HG03469 (cell line): ENCODE data around the gene NRTN.
"Not testable (repeated sequence)": the region's sequence is repeated elsewhere in the genome, so short reads cannot be mapped to it uniquely, and the experiment has no call there.

Source experiments
- ATAC-seq: cut with Tn5 transposase; IDR thresholded peaks from one replicate; pipeline ENCODE4 v1.9.1; 2021; ENCODE audit warnings: mild to moderate bottlenecking, moderate library complexity, moderate number of reproducible peaks; ENCODE audit not compliant: unreplicated experiment

The NRTN gene

DNA sequence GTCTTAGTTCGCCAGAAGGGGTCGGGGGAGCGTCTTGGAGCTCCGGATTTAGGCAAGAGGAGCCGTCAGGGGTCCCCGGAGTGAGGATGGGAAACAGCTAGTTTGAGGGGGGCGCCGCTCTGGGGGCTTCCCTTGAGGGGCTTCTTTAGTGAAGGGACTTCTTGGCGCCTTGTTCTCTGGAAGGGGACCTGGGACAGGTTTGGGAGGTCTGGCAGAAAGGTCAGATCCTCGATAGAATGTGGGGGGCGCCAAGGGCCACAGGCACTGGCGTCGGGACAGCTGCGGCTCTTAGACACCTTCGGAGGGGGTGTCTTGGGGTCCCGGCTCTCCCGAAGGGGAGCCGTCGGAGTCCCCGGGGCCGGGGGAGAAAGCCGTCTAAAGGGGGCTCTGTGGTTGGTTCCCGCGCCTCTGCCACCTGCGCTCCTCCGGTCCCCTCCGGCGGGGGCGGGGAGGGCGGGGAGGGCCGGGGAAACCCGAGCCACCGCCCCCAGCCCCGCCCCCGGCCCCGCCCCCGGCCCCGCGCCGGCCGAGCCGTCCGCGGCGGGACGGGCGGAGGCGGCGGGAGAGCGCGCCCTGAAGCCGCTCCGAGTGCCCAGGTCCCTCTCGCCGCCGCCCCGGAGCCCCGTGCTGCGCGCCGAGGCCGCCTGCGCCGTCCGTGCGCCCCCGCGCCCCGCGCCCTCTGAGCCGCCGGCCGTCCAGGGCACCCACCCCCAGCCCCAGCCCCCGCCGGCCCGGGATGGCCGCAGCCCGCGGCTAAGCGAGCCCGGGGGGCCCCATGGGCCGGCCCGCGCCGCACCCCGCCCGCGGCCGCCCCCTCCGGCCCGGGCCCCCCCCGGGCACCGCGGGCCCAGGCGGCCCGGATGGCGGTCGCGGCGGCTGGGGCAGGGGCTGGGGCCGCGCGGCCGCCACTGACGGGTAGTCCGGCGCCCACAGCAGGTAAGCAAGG, at the start of gene NRTN:
Gene NRTN (plus strand): TSS at position 552 of the 946 bp plus-strand sequence. CDS start 19,099 bp downstream, outside the sequence.
- no peak for ATAC-seq

- no peak for ATAC-seq
These were observed 42.2 kb upstream of the NRTN start for GRCh38 chr19:5762608-5763217.

GRCh38 chr19:5765220-5765619, 39.6 kb upstream of the NRTN start:
- no peak for ATAC-seq

DNA sequence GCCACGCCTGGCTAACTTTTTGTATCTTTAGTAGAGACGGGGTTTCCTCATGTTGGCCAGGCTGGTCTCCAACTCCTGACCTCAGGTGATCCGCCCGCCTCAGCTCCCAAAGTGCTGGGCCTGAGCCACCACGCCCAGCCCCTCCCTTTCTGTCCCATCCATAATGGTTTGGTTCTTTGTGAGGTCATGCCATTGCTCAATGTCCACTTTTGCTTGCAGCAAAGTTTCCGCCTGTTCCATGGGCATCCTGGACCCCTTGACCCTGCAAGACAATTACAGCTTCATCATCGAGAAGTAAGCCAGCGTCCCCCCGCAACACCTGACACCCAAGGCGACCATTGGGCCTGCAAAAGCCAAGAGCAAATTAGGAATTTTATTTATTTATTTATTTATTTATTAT, 36.9 kb upstream of the NRTN start:
- ATAC-seq = no peak

- no peak for ATAC-seq
These were observed 32.5 kb upstream of the NRTN start for GRCh38 chr19:5772416-5772815.

DNA sequence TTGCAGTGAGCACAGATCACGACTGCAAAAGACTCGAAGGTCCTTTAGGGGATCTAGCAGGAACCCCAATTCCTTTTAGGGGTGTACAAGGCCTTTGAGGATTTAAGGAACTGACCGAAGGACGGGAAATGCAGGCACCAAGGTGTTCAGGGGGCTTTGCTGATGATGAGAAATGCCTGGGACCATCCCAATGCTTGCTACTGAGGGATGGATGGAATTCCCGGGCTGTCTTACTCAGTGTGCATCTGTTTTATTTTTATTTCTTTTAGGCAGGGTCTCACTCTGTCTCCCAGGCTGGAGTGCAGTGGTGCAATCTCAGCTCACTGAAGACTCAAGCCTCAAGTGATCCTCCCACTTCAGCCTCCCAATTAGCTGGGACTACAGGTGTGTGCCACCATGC, 31.6 kb upstream of the NRTN start:
- ATAC-seq = no peak

GRCh38 chr19:5774921-5775320, 29.9 kb upstream of the NRTN start:
- ATAC-seq = no peak

DNA sequence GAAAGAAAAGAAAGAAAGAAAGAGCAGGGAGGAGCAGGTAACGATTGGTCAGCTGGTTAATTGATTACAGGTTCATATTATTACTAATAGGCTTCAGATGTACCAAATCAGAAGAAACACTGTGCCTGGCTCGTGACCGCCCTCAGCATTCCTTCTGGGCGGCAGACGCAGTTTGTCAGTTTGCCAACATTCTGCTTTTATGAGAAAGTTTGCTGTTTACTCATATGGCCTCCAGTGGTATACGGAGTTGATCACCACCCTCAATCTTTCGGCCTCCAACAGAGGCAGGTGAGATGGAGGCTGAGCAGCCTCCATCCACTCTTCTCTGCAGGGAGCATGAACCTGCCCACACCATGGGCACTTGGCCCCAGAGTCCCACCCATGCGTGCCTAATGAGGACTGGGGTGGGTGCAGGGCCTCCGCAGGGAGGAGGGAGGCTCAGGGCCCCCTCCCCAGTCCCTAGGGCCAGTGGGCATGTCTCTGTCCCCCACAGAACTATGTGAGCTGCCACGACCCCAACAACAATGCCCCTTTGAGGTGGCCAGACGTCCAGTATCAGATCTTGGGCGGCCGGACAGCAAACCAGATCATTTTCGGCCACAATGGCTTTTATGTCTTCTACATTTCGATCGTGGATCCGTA, 29.1 kb upstream of the NRTN start:
- ATAC-seq = no peak

- no peak for ATAC-seq
These were observed 26.5 kb upstream of the NRTN start for GRCh38 chr19:5778402-5778801.

- ATAC-seq = not testable (repeated sequence)
These were observed 24.0 kb upstream of the NRTN start for GRCh38 chr19:5780916-5781315.

- no peak for ATAC-seq
These were observed 22.5 kb upstream of the NRTN start for GRCh38 chr19:5782322-5782721.

GRCh38 chr19:5782945-5783919, 21.6 kb upstream of the NRTN start:
- no peak for ATAC-seq

DNA sequence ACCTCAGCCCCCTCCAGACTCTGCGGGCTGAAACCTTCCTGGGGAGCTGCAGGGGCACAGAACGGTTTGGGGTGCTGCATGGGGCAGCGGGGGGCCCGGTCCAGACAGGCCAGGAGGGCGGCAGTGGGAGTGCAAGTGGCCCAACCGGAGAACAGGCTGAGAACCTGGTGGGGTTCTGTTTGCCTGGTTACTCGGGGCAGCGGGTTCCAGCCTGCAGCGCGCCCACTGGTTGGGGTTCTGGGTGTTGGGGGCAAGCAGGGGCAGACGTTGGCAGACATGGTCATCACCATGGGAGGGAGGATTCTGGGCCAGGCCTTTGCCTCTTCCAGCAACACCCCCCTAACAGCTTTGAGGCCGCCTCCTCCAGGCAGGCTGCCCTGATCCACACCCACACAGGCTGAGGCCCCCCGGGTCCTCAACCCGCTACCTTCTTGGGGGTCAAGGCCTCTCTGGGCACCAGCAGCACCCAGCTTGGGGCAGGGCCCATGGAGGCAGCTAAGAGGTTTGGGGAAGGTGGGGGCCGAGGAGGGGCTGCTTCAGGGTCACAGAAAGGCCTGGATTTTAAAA, 20.2 kb upstream of the NRTN start, which contains the start of gene PRR22:
Gene PRR22 (minus strand): TSS at position 166 of the 567 bp plus-strand sequence. CDS start 86 bp downstream, at position 80.
- ATAC-seq = no peak

GRCh38 chr19:5785423-5785822, 19.4 kb upstream of the NRTN start:
- ATAC-seq = no peak

- ATAC-seq = no peak
These were observed 18.1 kb upstream of the NRTN start for GRCh38 chr19:5786593-5787408.

DNA sequence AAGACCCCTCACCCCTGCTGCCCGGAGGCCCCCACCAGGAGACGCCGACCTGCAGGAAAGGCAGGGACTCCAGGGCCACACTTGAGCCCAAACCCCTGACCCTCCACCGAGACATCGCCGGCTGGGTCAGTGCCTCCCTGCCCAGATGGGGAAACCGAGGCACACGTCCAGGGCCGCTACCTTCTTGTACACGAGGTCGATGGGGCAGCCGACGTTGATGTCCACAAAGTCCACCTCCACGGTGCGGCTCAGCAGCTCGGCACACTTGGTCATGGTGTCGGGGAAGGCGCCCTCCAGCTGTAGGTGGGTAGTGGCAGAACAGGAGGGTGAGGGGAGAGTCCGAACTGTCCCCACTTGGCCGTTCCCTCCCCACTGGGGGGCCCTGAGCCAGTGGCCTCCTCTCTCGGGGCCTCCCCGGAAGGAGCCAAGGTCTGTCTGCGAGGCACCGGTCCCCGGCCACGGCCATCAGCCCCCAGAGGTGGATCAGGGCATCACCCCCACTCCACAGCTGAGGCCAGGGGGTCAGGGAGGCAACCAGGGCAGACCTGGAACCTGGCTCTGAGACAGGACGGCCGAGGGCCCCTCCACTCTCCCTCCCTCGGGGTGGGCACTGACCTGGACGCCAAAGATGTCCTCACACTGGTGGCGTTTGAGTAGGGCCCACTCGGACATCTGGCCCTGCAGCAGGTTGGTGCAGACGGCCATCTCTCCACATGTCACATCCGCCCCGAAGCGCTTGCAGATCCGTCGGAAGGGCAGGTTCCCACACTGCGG, 17.3 kb upstream of the NRTN start:
- ATAC-seq = no peak

DNA sequence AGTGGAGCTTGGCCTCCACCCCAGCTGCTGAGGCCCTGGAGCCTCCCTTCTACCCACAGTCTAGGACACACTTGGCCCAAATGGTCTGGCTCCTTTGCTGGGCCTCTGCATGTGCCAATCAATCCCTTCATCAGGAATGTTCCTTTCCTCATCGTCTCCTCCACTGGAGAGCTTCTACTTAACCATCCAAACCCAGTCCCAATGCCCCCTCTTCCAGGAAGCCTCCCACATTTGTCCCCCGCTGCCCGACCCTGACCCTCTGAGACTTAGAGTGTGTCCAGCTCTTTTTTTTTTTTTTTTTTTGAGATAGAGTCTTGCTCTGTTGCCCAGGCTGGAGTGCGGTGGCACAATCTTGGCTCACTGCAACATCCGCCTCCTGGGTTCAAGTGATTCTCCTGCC, 16.4 kb upstream of the NRTN start:
- ATAC-seq = no peak

DNA sequence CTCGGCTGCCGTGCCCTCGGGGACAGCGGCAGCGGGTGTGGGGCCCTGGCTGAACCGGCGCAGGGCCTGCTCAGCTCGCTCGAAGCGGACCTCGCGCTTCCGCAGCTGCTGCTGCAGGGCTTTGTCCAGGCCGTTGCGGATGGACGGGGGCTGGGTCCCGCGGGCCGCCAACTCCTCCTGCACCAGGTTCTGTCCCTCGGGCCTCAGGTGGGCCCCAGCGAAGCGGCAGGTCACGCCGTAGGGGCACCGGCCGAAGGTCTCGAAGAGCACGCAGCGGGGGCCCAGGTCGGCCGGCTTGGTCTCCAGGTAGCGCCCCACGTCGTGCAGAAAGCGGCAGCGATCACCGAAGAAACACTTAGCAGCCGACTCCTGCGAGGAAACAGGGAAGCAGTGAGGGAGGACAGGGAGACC, 15.5 kb upstream of the NRTN start:
- no peak for ATAC-seq
